SU-DHL-6 (cell line): ENCODE measurements around the gene FBXL15.

ENCODE experiments used
- EZH2phosphoT487 ChIP-seq: fragments of 200-600 bp; sonication (generic), shearing (Covaris generic); conservative IDR thresholded peaks from 2 replicates; pipeline ENCODE4 v1.6.1; 2018; ENCODE audit warnings: mild to moderate bottlenecking, antibody characterized with exemption, low read length, moderate library complexity, mixed read lengths
- TF ChIP-seq, protein P1 (sequence below): fragments of 200-600 bp; sonication (generic); IDR thresholded peaks from one replicate; pipeline ENCODE4 v1.5.1; 2017; ENCODE audit warnings: antibody characterized with exemption, mild to moderate bottlenecking, low read length, moderate library complexity; ENCODE audit not compliant: insufficient read depth, poor library complexity, severe bottlenecking

DNA sequence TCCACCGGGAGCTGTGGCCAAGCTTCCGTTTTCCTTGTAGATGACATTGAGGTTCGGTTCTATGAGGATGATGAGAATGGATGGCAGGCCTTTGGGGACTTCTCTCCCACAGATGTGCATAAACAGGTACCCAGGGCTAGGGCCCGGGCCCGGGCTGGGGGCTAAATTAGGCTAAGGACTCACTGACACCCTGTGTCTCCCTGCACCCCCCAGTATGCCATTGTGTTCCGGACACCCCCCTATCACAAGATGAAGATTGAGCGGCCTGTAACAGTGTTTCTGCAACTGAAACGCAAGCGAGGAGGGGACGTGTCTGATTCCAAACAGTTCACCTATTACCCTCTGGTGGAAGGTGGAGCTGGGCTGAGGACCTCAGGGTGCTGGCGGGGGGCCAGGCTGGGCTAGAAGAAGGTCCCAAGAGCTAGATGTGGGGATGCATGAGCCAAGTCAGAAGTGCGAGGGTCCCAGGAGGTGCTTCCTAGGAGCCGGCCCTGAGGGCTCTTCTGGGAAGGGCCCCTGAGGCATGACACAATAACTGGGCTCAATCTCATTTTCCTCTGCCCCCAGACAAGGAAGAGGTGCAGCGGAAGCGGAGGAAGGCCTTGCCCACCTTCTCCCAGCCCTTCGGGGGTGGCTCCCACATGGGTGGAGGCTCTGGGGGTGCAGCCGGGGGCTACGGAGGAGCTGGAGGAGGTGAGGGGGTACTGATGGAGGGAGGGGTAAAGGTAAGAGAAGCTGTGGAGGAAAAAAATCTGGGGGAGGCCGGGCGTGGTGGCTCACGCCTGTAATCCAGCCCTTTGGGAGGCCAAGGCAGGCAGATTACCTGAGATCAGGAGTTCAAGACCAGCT is 22.2 kb upstream of the FBXL15 start:
- TF ChIP-seq, protein P1, sequence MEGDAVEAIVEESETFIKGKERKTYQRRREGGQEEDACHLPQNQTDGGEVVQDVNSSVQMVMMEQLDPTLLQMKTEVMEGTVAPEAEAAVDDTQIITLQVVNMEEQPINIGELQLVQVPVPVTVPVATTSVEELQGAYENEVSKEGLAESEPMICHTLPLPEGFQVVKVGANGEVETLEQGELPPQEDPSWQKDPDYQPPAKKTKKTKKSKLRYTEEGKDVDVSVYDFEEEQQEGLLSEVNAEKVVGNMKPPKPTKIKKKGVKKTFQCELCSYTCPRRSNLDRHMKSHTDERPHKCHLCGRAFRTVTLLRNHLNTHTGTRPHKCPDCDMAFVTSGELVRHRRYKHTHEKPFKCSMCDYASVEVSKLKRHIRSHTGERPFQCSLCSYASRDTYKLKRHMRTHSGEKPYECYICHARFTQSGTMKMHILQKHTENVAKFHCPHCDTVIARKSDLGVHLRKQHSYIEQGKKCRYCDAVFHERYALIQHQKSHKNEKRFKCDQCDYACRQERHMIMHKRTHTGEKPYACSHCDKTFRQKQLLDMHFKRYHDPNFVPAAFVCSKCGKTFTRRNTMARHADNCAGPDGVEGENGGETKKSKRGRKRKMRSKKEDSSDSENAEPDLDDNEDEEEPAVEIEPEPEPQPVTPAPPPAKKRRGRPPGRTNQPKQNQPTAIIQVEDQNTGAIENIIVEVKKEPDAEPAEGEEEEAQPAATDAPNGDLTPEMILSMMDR: no peak
- TF ChIP-seq EZH2phosphoT487: no peak
